ENCODE results near the gene OPRL1. TPM values are rescaled to one million over a fixed set of nuclear protein-coding genes. Genes with fewer than 3 reads are reported as not detected.

The OPRL1 gene
- total RNA-seq, 2 donors from 2014 or later: 0.48 to 0.56 TPM

- Mint-ChIP-seq H3K4me1 (no peaks in the 10 kb centered on the region), H3K27ac (no peak overlapping the region), H3K9me3 (peaks cover 11% of the 10 kb centered on the region), H3K4me3 (no peak overlapping the region), H3K36me3 (ENCODE audit: low read depth) (no peaks in the 10 kb centered on the region), H3K27me3 (peaks cover 4% of the 10 kb centered on the region)
- ATAC-seq (replicated peaks): no peak
These were observed 63.3 kb downstream of the OPRL1 start for GRCh38 chr20:64143018-64143801.

DNA sequence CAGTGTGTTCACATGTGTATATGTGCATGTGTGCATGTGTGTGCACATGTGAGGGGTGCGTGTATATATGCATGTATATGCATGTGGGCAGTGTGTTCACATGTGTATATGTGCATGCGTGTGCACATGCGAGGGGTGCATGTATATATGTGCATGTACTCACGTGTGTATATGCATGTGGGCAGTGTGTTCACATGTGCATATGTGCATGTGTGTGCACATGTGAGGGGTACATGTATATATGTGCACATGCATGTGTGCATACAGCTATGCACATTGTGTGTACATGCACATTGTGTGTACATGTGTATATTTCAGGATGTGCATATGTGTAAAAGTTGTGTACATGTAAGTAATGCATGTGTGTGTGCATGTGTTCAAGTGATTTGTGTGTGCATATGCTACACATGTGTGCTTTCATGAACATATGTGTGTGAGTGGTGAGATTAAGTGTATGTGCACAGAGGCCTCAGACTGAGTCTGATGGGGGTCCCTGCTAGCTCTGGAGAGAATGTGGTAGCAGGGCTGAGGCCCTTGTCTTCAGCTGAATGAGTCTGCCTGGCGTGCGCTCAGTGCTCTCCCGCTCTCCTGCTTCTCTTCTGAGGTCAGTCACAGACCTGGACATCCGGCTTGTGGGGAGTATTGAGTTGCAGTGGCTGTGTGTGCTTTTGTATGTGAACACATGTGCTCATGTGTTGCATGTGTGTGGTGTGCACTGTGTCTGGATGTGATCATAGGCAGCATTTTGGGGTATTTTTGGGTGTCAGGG, 64.4 kb downstream of the OPRL1 start:
- no peaks in the 10 kb centered on the region for H3K4me1 Mint-ChIP-seq
- peaks cover 11% of the 10 kb centered on the region for H3K9me3 Mint-ChIP-seq
- H3K36me3 Mint-ChIP-seq (ENCODE audit: low read depth): no peaks in the 10 kb centered on the region
- H3K27ac Mint-ChIP-seq: no peak overlapping the region
- peaks cover 4% of the 10 kb centered on the region for H3K27me3 Mint-ChIP-seq
- no peak for ATAC-seq (replicated peaks)
- H3K4me3 Mint-ChIP-seq: no peak overlapping the region

DNA sequence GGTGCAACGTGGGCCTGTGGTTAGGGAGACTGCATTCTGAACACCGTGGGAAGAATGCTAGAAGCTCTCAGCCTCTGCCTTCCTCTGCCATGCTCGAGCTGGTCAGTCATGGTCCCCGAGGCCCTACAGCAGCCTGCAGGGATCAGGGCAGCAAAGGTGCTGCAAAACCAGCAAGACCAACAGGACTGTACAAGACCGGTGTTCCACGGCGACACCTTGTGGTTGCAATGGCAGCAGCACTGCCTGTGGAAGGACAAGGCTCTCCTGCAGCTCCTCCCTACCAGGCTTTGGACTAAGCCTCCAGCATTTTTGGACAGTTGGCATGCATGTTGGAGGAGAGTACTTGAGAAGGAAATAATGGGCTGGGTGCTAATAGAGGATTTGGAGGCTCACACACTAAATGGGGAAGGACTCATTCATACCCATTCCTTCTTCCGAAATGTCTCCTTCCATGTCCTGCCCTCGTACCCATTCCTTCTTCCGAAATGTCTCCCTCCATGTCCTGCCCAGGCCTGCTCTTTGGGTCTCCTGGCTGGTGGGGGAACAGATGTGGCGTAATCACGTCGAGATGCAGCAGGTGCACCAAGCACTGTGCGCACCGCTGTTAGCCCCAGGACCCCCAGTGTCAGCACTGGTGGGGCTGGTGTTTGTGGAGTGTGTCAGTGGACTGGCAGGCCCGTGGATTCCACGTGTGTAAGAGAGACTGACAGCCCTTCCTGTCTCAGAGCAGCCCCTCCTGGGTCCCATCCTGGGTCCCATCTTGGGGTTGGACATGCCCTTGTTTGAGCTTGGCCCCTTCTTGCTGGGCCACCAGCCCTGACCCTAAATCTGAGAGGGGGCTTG, 65.8 kb downstream of the OPRL1 start:
- Mint-ChIP-seq H3K27me3 (peaks cover 4% of the 10 kb centered on the region), H3K36me3 (ENCODE audit: low read depth) (no peaks in the 10 kb centered on the region), H3K9me3 (peaks cover 11% of the 10 kb centered on the region), H3K4me1 (no peaks in the 10 kb centered on the region), H3K4me3 (no peak overlapping the region), H3K27ac (no peak overlapping the region)
- no peak for ATAC-seq (replicated peaks)

- no peak for ATAC-seq (replicated peaks)
- Mint-ChIP-seq H3K9me3 (peaks cover 11% of the 10 kb centered on the region), H3K4me1 (no peaks in the 10 kb centered on the region), H3K4me3 (no peak overlapping the region), H3K27me3 (peaks cover 4% of the 10 kb centered on the region), H3K36me3 (ENCODE audit: low read depth) (no peaks in the 10 kb centered on the region), H3K27ac (no peak overlapping the region)
These were observed 66.5 kb downstream of the OPRL1 start for GRCh38 chr20:64146301-64146935.

GRCh38 chr20:64146936-64147477, 67.1 kb downstream of the OPRL1 start:
- no peaks in the 10 kb centered on the region for H3K4me1 Mint-ChIP-seq
- H3K27me3 Mint-ChIP-seq: peaks cover 4% of the 10 kb centered on the region
- H3K36me3 Mint-ChIP-seq (ENCODE audit: low read depth): no peaks in the 10 kb centered on the region
- ATAC-seq (replicated peaks): no peak
- no peak overlapping the region for H3K27ac Mint-ChIP-seq
- no peak overlapping the region for H3K4me3 Mint-ChIP-seq
- H3K9me3 Mint-ChIP-seq: peaks cover 11% of the 10 kb centered on the region

- Mint-ChIP-seq H3K36me3 (ENCODE audit: low read depth) (no peaks in the 10 kb centered on the region), H3K27ac (no peak overlapping the region)
- no peak for ATAC-seq (replicated peaks)
These were observed 68.7 kb downstream of the OPRL1 start for GRCh38 chr20:64148581-64148980.

GRCh38 chr20:64149141-64149540, 69.3 kb downstream of the OPRL1 start:
- Mint-ChIP-seq H3K4me1 (no peaks in the 10 kb centered on the region), H3K27ac (no peak overlapping the region), H3K27me3 (no peaks in the 10 kb centered on the region), H3K36me3 (ENCODE audit: low read depth) (no peaks in the 10 kb centered on the region), H3K4me3 (no peak overlapping the region), H3K9me3 (peaks cover 11% of the 10 kb centered on the region)
- no peak for ATAC-seq (replicated peaks)

More at GRCh38 chr20:64148581-64148980, 68.7 kb downstream of the OPRL1 start:
- peaks cover 11% of the 10 kb centered on the region for H3K9me3 Mint-ChIP-seq
- H3K4me3 Mint-ChIP-seq: no peak overlapping the region
- H3K4me1 Mint-ChIP-seq: no peaks in the 10 kb centered on the region
- no peaks in the 10 kb centered on the region for H3K27me3 Mint-ChIP-seq

DNA sequence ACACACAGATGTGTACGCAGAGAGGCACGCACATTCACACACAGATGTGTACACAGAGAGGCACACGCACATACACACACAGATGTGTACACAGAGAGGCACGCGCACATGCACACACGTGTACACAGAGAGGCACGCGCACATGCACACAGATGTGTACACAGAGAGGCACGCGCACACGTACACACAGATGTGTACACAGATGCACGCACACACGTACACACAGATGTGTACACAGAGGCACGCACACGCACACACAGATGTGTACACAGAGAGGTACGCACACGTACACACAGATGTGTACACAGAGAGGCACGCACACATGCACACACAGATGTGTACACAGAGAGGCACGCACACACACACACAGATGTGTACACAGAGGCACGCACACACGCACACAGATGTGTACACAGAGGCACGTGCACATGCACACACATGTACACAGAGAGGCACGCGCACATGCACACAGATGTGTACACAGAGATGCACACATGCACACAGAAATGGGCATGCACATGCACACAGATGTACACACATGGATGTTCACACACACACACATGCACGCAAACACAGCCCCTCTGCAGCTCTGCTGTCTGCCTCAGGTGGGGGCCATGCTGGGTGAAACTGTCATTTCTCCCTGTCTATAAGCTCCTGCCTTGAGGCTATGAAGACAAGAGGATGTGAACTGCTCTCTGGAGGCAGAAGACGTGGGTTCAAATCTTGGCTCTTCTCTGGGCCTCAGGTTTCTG, 70.1 kb downstream of the OPRL1 start:
- ATAC-seq (replicated peaks): no peak
- no peak overlapping the region for H3K27ac Mint-ChIP-seq
- no peak overlapping the region for H3K4me3 Mint-ChIP-seq
- H3K36me3 Mint-ChIP-seq (ENCODE audit: low read depth): no peaks in the 10 kb centered on the region
- H3K27me3 Mint-ChIP-seq: no peaks in the 10 kb centered on the region
- no peaks in the 10 kb centered on the region for H3K4me1 Mint-ChIP-seq
- peaks cover 2% of the 10 kb centered on the region for H3K9me3 Mint-ChIP-seq

Other genes starting within 250 kb of the OPRL1 start
- gene ZBTB46, start 248.8 kb upstream of the OPRL1 start, total RNA-seq: 1 to 10 TPM in 1 of 2 donors, under 1 TPM in 1; 0.54 to 6.2 TPM
- gene ABHD16B, start 218.6 kb upstream of the OPRL1 start, total RNA-seq: under 1 TPM in 1 of 2 donors, not detected in 1; 0.19 TPM
- 10 to 100 TPM; 54.8 to 92.9 TPM for gene TPD52L2, start 214.8 kb upstream of the OPRL1 start, total RNA-seq
- 10 to 100 TPM; 46.8 to 53.4 TPM for gene DNAJC5, start 185.0 kb upstream of the OPRL1 start, total RNA-seq
- gene UCKL1, start 123.7 kb upstream of the OPRL1 start, total RNA-seq: 10 to 100 TPM; 27.5 to 36.2 TPM
- 10 to 100 TPM; 13.9 to 21.3 TPM for gene ZNF512B, start 110.2 kb upstream of the OPRL1 start, total RNA-seq
- gene SAMD10, start 100.4 kb upstream of the OPRL1 start, total RNA-seq: 10 to 100 TPM; 21.4 to 32.7 TPM
- gene PRPF6, start 99.0 kb upstream of the OPRL1 start, total RNA-seq: 10 to 100 TPM; 88.5 to 97.4 TPM
- gene C20orf204, start 43.9 kb upstream of the OPRL1 start, total RNA-seq: 10 to 100 TPM; 12.8 to 21.5 TPM
- under 1 TPM; 0.13 to 0.22 TPM for gene SOX18, start 30.4 kb upstream of the OPRL1 start, total RNA-seq
- 10 to 100 TPM; 52.0 to 79.9 TPM for gene TCEA2, start 16.9 kb upstream of the OPRL1 start, total RNA-seq
- gene RGS19, start 564 bp upstream of the OPRL1 start, total RNA-seq: 10 to 100 TPM; 38.6 to 49.4 TPM
- gene LKAAEAR1, start 4.3 kb downstream of the OPRL1 start, total RNA-seq: under 1 TPM in 1 of 2 donors, not detected in 1; 0.71 TPM
- not detected for gene NPBWR2, start 27.5 kb downstream of the OPRL1 start, total RNA-seq
- under 1 TPM in 1 of 2 donors, not detected in 1; 0.16 TPM for gene MYT1, start 84.4 kb downstream of the OPRL1 start, total RNA-seq
- 10 to 100 TPM; 29.6 to 37.9 TPM for gene PCMTD2, start 175.7 kb downstream of the OPRL1 start, total RNA-seq